ENCODE measurements around the gene CACNA1D.

Gene CACNA1D

DNA sequence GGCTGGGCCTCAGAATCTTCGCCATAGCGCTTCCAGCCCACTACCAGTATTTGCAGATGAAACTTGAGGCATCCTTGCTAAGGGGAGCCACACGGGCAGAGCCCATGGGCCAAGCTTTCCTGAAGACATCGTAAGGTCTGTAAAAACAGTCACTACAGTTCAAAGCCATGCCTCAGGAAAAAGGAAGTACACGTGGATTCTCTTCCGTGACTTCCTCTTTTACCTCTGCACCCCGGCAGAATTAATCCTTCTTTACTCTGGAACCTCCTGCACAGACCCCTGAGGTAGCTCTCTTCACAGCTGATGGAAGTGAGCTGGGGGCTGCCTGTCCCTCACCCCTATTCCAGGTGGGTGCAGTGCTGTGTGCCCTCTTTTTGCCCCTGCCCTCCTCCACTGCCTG lies 222.6 kb downstream of the CACNA1D start:
- TF ChIP-seq, protein P1, sequence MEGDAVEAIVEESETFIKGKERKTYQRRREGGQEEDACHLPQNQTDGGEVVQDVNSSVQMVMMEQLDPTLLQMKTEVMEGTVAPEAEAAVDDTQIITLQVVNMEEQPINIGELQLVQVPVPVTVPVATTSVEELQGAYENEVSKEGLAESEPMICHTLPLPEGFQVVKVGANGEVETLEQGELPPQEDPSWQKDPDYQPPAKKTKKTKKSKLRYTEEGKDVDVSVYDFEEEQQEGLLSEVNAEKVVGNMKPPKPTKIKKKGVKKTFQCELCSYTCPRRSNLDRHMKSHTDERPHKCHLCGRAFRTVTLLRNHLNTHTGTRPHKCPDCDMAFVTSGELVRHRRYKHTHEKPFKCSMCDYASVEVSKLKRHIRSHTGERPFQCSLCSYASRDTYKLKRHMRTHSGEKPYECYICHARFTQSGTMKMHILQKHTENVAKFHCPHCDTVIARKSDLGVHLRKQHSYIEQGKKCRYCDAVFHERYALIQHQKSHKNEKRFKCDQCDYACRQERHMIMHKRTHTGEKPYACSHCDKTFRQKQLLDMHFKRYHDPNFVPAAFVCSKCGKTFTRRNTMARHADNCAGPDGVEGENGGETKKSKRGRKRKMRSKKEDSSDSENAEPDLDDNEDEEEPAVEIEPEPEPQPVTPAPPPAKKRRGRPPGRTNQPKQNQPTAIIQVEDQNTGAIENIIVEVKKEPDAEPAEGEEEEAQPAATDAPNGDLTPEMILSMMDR (IDR thresholded peaks at IDR 0.05): no peak

DNA sequence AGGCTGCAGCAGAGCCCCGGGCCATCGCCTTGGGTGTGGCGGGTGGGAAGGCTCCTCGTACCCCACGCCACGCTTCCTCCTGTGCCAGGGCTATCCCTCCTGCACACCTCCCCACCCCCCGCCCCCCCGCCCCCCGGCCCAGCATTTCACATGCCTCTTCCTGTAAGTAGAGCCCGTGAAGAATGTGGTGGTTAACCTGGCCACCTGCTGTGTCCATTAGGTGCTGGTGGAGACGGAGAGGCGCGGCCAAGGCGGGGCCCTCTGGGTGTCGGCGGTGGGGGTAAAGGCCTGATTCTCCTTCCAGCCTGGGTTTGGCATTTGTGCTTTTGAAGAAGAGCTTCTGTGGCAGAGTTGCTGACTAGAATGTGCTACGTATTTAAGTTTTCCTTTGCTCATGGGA lies 224.1 kb downstream of the CACNA1D start:
- TF ChIP-seq, protein P1 (IDR thresholded peaks at IDR 0.05): no peak

DNA sequence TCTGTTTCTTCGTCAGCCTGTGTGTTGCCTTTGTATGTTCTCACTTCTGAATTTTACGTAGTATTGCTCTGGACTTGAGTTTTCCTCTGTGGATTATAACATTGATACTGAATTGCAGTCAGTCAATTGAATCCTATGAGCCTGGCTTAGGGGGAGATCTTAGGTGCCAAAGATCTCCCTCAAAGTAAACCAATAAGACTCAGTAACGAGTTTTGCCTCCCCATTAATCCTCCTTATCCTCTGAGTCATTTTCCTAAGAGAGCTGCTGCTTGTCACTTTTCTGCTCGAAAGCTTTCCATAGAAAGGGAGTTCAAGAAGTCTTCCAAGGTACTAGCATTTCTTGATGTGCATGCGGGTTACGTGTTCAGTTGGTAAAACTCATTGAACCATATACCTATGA lies 225.4 kb downstream of the CACNA1D start:
- TF ChIP-seq, protein P1 (IDR thresholded peaks at IDR 0.05): no peak

DNA sequence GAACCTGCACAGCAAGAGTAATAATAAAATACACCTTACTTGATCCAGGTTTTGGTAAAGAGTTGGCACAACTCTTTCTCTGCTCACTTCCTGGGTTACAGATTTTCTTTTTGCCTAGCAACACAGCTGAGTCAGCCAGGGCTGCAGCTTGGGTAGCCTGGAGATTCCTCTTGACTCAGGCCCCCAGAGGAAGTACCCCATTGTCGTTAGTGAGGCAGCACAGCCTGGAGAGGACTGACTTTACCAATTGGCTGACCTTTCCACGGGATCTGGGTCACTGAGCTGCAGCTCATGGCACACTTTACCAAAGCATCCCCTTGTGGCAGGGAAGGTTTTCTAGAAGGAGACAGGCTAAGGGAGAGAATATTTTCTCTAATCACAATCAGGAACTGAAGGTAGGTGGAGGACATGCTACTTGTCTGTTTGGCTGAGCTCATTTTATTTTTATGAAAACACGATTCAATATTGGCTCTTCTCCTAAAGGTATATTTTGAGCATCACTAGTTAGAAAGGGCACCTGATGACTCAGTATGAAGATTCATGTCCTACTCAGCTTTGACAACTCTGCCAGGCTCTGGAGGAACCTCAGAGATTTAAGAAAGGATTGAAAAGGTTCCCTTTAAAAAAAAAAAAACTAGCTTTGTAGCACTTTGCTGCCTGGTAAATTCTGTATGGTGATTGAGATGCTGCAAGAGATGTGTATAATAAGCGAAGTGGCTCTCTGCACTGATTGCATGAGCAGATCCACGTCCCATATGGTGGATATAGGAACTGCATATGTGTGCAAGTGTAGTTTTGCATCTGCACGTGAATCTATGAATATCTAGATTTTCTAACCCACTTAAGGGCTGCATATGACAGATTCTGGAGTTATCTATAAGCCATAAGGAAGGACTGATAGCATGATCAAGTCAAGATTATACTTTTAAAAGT lies 227.0 kb downstream of the CACNA1D start:
- TF ChIP-seq, protein P1 (IDR thresholded peaks at IDR 0.05): no peak

DNA sequence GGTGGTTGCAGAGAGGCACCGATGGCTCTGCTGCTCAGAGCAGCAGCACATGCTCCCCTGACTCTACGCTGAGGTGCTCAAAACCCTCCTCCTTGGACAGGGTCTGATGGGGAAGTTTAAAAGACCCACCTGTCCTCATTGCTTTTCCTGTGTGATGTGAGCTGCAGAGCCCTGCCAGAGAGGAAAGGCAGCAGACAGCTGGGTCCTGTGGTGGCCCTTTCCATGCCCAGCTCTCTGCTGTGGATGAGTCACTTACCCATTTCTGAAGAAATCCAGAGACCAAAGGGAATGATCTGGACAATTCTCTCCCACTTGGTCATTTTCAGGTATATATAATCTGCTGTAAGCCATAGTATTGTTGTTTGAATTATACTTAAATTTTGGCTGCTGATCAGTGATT lies 230.2 kb downstream of the CACNA1D start:
- TF ChIP-seq, protein P1 (IDR thresholded peaks at IDR 0.05): no peak

DNA sequence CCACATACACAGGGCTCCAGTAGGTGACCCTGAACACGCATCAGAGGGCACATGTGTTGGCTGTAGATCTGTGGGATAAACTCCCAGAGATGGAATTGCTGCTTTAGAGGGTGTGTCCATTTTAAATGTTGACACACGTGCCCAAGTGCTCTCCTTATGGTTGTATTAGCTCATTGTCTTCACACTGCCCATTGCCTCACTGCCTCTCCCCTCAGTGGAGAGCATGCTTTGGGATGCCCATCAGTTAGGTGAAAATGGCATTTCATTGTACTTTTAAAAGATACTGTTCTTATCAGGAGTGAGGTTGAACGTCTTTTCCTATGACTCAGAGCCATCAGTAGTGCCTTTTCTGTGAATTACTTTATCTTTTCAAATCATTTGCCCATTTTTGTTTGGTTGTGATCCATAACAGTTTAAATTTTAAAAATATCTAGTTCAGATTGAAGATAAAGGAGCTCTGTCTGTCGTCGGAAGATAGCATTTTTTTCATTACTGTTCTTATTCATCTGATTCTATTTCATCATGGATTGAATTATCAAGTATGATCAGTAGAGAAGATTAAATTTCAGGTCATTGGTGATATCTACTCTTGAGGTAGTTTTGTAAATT lies 231.1 kb downstream of the CACNA1D start:
- TF ChIP-seq, protein P1 (IDR thresholded peaks at IDR 0.05): no peak

DNA sequence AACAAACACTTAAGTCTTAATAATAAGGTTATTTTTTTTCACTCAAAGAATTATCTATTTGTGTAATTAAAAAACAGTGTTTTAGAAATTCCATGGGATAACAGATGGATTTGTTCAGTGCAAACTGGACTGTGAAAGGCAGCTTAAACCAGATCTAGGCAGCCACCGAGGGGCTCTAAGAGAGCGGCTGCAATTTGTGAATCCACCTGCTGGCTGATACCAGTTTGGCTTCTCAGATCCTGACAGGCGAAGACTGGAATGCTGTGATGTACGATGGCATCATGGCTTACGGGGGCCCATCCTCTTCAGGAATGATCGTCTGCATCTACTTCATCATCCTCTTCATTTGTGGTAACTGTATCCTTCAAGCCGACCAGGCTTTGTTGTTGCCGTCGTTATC lies 232.2 kb downstream of the CACNA1D start:
- TF ChIP-seq, protein P1 (IDR thresholded peaks at IDR 0.05): no peak

All from LNCAP (cell line).